GM12892 (cell line): ENCODE data around the gene PTK7.

Experiments
- DNase-seq: peaks from one replicate; pipeline ENCODE4 v3.0.0; 2011; ENCODE audit not compliant: insufficient read length
- FAIRE-seq: peaks from 2 replicates; lab custom pipeline; 2011; peaks lifted over from hg19 to GRCh38; lab: Jason Lieb, UNC
- POLR2A ChIP-seq: IDR thresholded peaks from 2 replicates; pipeline ENCODE4 v1.6.1; 2011; ENCODE audit warnings: low read depth, low read length, control low read depth
- POLR2AphosphoS5 ChIP-seq: IDR thresholded peaks from 2 replicates; pipeline ENCODE4 v1.6.1; 2011; ENCODE audit warnings: low read depth, low read length, control low read depth
- TAF1 ChIP-seq: IDR thresholded peaks from 2 replicates; pipeline ENCODE4 v1.6.1; 2011; ENCODE audit warnings: low read depth, mild to moderate bottlenecking, control low read depth, low read length, borderline replicate concordance

The PTK7 gene

DNA sequence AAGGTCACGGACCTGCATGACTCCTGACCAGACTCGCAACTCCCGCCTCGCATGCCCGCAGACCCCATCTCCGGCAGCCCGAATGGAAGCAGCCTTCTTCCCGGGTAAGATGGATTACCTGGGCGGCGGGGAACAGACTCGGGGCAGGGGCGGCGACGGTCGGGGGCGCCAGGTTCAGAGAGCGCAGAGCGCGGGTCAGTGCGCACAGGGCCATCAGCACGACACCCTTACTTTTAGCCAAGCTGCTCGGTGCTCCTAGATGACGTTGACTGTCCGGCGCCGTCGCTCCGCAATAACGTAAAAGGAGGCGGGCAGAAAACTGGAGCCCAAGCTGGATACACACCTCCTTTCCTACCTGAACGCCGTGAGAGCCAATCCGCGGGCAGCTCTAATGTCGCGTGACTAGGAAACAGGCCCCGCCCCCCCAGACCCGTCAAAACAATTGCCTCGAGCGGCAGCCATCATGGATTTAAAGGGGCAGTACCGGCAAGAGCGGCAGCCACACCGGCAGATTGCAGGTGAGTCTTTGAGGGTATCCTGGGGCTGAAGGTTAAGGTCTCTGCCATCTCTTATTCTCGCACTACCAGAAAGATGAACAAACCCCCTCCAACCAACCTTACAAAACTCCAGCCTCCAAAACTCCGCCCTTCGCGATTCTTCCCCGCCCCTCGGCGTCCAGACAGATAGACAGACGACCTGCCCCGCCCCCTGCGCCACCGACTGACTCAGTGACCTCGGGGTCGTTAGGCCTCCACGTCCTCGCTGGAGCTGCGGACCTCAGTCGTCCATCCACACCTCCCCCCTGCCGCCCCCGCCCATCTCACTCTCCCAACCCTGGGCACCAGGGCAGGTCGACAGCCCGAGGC lies 16.7 kb upstream of the PTK7 start, which contains the start of the genes KLC4 and MRPL2:
TSS of gene KLC4 (plus strand) at position 464 of the 866 bp plus-strand sequence. CDS start 1,705 bp downstream, outside the sequence.
TSS of gene MRPL2 (minus strand) at position 267 of the 866 bp plus-strand sequence. CDS start at position 214, 53 bp downstream.
- DNase-seq (peak; percentile 98), FAIRE-seq (peak; percentile 84)
- peak; percentile 90 for TF ChIP-seq POLR2A
- TF ChIP-seq POLR2AphosphoS5: peak; percentile 87
- TF ChIP-seq TAF1: 0 out of 2 replicates have a peak, but pooled peaks have one; percentile 20

DNA sequence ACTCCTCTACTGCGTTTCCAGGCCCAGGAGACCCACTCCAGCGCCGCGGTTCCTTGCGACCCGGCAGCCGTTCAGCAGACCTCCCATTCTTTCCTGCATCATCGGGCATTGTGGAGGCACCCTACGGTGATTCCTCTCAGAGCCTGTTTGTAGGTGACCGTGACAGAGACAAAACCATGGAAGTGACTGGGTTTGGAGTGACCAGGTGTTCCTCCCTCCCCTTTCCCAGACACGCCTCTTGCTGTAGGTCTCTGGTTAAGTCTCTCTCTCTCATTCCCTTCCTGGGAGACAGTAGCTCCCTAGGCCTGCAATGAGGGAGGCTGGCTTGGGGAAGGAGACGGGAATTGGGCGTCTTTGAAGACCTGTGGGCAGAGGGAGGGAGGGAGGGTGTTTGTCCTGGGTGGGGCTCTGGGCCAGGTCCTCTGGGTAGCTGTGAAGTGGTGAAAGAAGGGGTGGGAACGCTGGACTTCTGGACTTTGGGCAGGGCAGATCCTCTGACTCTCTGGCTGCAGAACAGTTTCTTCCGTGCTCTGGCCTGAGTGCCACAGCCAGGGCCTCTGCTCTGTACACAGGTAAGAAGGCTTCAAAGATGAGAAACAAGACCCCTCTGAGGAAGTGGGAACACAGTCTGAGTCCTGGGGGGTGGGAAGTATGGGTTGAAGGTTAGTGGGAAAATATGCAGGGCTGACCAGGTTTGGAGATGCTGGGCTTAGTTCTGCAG lies 15.9 kb upstream of the PTK7 start:
- no peak for FAIRE-seq
- no peak for DNase-seq

DNA sequence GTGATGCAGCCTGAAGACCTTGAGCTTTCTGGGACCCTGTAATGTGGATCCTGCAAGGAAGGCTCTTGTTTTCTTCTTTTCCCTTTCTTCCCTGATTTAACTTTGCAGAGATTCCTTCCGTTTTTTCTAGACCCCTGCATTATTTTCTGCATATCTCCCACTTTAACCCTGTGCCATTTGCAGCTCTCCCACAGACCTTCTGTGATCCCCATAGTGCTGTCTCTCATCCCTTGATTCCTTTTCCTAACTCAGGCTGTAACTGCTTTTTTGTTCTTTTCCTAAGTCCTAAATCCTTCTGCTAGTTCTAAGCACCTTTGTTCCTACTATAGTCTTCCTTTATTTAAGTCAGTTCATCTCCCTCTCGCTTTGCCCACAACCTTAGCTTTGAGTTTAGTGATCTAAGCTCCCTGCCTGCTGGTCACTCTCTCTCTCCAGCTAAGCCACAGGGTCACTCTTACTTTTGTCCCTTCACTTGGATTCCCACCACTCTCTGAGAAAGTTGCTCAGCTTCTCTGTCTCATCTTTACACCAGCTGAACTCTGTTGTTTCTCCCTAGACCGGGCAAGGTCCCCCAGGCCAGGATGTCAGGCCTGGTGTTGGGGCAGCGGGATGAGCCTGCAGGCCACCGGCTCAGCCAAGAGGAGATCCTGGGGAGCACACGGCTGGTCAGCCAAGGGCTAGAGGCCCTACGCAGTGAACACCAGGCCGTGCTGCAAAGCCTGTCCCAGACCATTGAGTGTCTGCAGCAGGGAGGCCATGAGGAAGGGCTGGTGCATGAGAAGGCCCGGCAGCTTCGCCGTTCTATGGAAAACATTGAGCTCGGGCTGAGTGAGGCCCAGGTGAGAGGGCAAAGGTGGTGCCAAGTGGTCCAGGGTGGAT lies 15.1 kb upstream of the PTK7 start:
- no peak for FAIRE-seq
- no peak for DNase-seq
- TF ChIP-seq POLR2AphosphoS5 (no peak), POLR2A (no peak), TAF1 (no peak)

More for the DNA sequence above, 15.9 kb upstream of the PTK7 start:
- TF ChIP-seq POLR2A (no peak), TAF1 (no peak), POLR2AphosphoS5 (no peak)

DNA sequence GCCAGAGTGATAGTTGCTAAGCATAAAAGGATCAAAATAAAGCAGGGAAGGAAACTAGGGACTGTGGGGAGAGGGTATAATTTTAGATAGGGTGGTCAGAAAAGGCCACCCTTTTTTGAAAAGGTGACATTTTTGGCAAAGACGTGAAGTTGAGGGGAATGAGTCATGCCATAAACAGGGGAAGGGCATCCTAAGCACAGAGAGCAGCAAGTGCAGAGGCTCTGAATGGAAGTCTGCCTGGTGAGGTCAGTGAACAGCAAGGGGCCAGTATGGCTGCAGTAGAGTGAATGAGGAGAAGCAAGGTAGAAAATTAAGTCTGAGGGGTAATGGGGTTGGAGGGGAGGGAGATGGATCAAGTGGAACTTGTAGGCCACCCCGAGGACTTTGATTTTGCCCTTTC lies 14.3 kb upstream of the PTK7 start:
- TF ChIP-seq POLR2AphosphoS5 (no peak), TAF1 (no peak), POLR2A (no peak)
- DNase-seq: no peak
- no peak for FAIRE-seq

DNA sequence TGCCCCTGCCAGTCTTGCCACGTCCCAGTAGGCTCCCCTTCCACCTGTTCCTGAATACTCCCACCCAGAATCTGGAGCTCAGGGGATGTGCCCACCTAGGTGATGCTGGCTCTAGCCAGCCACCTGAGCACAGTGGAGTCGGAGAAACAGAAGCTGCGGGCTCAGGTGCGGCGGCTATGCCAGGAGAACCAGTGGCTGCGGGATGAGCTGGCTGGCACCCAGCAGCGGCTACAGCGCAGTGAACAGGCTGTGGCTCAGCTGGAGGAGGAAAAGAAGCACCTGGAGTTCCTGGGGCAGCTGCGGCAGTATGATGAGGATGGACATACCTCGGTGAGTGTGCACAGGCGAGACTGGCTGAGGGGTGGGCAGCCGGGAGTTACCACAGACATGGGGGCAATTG lies 13.3 kb upstream of the PTK7 start:
- DNase-seq (no peak), FAIRE-seq (no peak)
- TF ChIP-seq POLR2A (no peak), TAF1 (no peak), POLR2AphosphoS5 (no peak)

DNA sequence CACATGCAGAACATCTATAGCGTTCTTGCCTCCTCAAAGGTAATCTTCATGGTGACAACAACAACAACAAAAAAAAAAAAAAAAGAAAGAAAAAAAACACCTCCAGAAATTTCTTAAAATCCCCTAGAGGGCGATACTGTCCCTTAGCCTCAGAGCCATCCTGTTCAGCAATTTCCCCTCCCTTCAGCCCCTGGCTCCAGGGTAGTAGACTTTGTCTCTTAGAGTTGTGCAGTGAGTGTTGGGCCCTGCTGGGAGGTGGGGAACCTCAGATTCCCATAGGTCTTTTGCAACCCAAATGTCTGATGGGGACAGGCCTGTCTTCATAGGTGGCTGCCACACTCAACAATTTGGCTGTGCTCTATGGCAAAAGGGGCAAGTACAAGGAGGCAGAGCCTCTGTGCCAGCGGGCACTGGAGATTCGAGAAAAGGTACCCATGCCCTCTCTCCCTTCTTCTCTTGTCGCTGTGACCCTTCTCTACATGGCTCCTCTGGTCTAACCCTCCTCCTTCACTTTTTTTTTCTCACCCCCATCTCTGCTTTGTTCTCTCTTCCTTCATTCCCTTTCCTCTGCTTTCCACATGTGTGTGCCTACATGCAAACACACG lies 6.0 kb upstream of the PTK7 start:
- TF ChIP-seq TAF1 (no peak), POLR2A (no peak), POLR2AphosphoS5 (no peak)
- DNase-seq: peak; percentile 61
- no peak for FAIRE-seq

DNA sequence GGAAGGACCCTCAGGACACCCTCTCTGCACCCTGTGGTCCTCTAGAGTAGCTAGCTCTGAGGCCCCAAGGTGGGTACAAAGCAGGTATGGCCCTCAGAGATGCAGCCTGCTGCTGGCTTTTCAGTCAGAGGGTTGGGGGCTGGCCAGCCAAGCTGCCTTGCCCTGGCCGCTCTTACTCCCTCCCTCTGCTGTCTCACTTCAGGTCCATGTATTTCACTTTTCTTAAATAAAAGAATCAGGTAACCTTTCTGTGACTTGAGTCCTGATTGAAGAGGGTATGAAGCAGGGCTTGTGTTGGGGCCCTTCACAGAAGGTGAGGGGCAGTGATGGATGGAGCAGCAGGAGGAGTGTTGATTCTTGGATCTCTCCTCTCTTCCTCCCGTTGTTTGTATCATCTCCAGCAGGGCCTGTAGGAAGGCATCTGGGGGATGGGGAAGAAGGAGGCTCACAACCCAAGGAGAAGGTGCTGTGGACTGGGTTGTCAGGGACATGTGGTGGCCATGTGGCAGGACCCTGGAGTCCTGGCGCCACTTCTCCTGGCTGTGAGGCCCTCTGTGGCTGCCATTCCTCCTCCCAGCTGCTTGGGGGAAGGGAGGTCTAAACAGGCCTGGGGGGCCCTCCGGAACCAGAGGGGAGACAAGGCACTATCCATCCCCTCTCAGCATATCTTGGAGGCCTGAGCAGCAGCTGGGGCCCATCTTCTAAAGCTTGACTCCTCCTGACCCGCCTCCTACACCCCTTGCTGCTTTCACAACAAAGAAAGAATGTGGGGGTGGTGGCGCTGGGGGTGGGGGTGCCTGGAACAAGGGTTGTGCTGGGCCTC lies 1.1 kb upstream of the PTK7 start:
- no peak for DNase-seq
- no peak for TF ChIP-seq POLR2A
- TF ChIP-seq TAF1: no peak
- no peak for TF ChIP-seq POLR2AphosphoS5
- no peak for FAIRE-seq

DNA sequence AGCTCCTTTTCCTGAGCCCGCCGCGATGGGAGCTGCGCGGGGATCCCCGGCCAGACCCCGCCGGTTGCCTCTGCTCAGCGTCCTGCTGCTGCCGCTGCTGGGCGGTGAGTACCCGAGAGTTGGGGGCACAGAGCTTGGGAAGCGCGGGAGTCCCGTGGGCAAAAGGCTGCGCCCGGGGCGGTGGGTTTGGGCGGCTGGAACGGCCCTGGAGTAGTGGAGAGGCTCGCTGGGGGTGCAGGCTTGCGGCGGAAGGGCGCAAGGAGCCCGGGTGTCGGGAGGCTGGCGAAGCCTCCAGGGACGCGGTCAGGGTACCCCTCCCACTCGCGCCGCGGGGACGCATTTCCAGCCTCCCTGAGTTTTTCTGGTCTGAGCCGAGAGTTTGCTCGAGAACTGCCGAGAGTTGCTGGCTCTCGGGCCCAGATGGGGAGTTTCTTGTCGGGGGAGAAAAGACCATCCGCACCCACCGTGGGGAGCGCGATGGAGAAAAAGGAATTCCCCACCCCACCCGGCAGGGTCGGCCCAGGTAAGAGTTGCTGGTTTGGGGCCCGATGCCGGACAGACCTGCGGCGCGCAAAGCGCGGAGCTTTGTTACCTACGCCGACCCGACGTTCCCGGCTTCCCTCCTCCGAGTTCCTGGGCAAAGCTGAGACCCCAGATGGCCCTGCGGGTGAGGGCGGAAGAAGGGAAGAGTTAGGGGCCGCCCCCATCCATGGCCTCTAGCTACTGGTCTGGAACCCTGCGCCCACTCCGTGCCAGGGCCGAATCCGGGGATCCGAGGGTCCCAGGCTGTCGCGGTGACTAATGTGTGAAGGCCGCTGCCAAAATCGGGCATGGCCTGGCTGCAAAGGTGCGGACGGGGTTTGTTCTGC lies 584 bp downstream of the PTK7 start:
- DNase-seq (no peak), FAIRE-seq (no peak)
- TF ChIP-seq POLR2AphosphoS5 (no peak), POLR2A (no peak), TAF1 (no peak)

DNA sequence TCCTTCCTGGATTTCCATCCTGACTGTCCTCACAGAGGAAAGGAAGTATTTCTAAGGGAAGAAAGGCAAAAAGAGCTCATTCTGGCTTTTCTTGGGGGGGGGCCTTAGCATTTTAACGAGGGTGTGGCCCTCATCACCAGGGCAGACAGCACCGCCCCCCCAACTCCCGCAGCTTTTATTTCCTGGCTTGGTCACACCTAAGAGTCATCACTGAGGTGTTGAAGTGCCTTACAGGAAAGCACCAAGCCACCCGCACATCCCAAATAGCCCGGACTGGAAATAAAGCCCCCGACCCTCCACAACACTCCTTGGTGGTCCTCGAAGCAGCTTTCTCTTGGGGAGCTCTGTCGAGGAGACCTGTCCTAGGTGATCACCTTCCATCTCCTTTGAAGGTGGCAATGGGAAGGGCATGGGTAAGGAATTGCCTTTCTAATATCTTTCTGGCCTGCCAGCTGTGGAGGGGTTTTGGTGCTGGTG lies 1.3 kb downstream of the PTK7 start:
- no peak for DNase-seq
- TF ChIP-seq TAF1 (no peak), POLR2A (no peak), POLR2AphosphoS5 (no peak)
- FAIRE-seq: no peak

DNA sequence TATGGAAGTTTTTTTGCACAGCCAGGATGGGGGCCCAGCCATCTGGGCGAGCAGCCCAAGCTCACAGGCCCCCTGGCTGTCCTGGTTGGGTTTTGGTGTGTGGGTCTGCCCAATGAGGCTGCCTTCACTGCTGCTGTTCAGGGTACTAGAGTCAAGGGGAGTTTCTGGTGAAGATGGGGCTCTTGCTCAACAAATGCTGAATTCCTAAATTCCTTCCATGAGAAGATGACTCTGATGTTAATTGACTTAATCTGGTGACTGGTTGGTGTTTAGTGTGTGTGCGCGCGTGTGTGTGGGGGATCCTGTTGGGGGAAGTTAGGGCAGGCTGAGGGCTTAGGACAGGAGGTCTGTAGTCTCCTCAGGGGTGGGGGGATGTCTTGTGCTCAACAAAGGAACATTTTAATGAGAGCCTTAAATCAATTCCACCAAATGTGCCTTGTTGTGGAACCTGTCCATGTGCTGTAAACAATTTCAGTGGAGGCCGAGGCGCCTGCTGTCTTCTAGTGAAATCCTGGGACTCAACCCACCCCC lies 1.9 kb downstream of the PTK7 start:
- DNase-seq (no peak), FAIRE-seq (no peak)
- TF ChIP-seq TAF1 (no peak), POLR2AphosphoS5 (no peak), POLR2A (no peak)
